Hepatocyte (in vitro differentiated cells): Measurements from ENCODE around the gene ARHGEF10L.

Experiments used
- EZH2 ChIP-seq: fragments of 200-600 bp; sonication (generic); IDR thresholded peaks from 2 replicates; pipeline ENCODE4 v1.6.1; 2016; ENCODE audit warnings: antibody characterized with exemption, mild to moderate bottlenecking, borderline replicate concordance
- EZH2phosphoT487 ChIP-seq: fragments of 200-600 bp; sonication (generic); IDR thresholded peaks from one replicate; pipeline ENCODE4 v1.6.1; 2018; ENCODE audit warnings: antibody characterized with exemption, mild to moderate bottlenecking, low read depth, moderate library complexity; ENCODE audit not compliant: unreplicated experiment, severe bottlenecking
- TF ChIP-seq, protein P1 (sequence below): fragments of 200-600 bp; sonication (generic); IDR thresholded peaks from 2 replicates; pipeline ENCODE4 v1.5.1; 2016; ENCODE audit warnings: antibody characterized with exemption, mild to moderate bottlenecking; ENCODE audit not compliant: poor library complexity

DNA sequence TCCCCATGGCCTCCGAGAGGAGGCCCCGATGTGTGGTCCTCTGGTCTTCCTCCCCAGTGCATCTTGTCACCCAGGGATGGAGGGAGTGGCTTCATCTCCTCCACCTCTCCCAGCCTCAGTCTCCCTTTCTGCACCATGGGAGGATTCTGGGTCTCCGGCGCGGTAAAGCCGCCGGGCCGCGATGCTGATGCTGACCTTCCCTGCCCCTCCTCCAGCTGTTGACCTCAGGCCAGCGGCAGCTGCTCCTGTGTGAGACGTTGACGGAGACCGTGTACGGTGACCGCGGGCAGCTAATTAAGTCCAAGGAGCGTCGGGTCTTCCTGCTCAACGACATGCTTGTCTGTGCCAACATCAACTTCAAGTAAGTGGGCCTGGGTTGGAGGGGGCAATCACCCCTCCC lies 92.6 kb downstream of the ARHGEF10L start:
- TF ChIP-seq EZH2phosphoT487, result no peak
- TF ChIP-seq, protein P1, sequence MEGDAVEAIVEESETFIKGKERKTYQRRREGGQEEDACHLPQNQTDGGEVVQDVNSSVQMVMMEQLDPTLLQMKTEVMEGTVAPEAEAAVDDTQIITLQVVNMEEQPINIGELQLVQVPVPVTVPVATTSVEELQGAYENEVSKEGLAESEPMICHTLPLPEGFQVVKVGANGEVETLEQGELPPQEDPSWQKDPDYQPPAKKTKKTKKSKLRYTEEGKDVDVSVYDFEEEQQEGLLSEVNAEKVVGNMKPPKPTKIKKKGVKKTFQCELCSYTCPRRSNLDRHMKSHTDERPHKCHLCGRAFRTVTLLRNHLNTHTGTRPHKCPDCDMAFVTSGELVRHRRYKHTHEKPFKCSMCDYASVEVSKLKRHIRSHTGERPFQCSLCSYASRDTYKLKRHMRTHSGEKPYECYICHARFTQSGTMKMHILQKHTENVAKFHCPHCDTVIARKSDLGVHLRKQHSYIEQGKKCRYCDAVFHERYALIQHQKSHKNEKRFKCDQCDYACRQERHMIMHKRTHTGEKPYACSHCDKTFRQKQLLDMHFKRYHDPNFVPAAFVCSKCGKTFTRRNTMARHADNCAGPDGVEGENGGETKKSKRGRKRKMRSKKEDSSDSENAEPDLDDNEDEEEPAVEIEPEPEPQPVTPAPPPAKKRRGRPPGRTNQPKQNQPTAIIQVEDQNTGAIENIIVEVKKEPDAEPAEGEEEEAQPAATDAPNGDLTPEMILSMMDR, result no peak
- TF ChIP-seq EZH2, result no peak
